Dermis blood vessel endothelial cell (primary cell): ENCODE results near the gene GTF2A1L. TPM values are rescaled to one million over a fixed set of nuclear protein-coding genes. Genes with fewer than 3 reads are reported as not detected.
"Not testable (repeated sequence)": the region's sequence is repeated elsewhere in the genome, so short reads cannot be mapped to it uniquely, and the experiment has no call there.

Experiments
- DNase-seq: peaks from one replicate; pipeline ENCODE4 v3.0.0; 2010
- total RNA-seq: library from RNA; depleted of rRNA; stranded (reverse); fragments of >200 nt; gene quantifications from 2 replicates; pipeline ENCODE4 v1.2.3, GENCODE V29; 2014

The GTF2A1L gene, protein sequence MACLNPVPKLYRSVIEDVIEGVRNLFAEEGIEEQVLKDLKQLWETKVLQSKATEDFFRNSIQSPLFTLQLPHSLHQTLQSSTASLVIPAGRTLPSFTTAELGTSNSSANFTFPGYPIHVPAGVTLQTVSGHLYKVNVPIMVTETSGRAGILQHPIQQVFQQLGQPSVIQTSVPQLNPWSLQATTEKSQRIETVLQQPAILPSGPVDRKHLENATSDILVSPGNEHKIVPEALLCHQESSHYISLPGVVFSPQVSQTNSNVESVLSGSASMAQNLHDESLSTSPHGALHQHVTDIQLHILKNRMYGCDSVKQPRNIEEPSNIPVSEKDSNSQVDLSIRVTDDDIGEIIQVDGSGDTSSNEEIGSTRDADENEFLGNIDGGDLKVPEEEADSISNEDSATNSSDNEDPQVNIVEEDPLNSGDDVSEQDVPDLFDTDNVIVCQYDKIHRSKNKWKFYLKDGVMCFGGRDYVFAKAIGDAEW
- total RNA-seq: 0.09 TPM in 1 of 2 replicates, not detected in the other

DNA sequence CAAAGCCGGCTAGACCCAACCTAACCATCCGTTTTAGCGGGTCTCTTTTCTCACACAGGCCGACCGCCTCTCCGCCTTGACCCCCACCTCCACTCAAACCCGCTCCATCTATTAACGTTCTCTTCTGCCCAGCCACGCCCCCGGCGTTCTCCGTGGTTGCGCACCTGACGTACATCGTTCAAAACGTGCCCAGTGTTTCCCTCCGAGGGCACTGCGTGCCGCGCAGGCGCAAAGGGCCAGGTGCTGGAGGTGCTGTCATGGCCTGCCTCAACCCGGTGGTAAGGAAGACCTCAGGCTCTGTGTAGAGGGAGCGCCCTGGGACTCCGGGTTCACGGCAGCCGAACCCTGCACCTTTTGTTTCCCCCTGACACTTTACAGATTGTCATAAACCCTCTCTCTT, at the start of gene GTF2A1L:
Gene GTF2A1L (plus strand): TSS at position 239 of the 400 bp plus-strand sequence. CDS start 19 bp downstream, at position 258.
- DNase-seq: no peak

DNA sequence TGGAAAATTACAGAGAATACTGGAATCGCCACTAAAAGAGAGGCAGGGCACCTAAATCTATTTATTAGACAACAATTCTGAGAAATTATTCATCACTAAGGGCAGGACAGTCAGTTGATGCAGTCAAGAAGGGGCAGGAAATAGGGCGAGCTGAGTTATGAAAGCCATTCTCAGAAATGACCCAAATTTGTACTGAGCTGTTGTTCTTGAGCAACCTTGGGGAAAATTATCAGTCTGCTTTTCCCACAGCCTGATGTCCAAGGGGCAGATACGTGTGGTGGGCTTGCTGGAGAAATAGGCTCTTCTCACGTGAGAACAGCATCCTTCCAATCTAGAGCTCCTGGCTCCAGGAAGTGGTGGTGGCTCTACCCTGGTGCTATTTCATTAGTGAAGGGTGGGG, 49.1 kb upstream of the GTF2A1L start:
- DNase-seq: no peak

DNA sequence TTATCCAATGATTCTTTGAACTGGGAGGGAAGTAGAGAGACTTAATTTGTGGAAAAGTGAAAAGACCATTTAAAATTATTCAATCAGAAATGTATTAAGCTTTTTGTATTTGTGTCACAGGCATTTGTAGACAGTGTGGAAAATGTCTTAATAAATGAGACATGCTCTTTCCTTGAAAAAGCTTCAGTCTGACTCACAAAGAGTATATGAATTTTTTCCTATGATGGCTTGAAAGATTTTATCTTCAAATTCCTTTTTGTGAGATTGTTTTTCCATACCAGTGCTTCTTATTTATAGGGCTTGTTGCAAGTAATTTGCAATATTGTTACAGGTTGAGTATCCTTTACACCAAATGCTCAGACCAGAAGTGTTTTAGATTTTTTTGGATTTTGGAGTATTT, 48.2 kb upstream of the GTF2A1L start:
- no peak for DNase-seq

DNA sequence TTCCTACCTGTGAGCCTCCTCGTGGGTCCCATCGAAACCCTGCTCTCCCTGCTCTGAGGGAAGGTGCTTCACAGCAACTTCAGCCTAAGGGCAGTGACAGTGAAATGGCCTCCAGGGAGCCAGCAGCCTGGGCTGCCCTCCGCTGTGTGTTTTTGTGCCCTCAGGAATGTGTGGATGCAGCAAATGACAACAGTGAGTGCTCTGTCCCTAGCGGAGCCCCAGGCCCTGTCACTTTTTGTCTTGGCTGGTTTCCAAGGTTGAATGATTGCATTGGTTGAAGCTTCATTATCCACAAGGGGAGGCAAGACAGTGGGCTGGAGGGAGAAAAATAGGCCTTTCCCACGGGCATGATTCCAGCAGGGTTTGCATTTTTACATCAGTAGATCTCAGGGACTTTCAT, 44.8 kb upstream of the GTF2A1L start:
- no peak for DNase-seq

DNA sequence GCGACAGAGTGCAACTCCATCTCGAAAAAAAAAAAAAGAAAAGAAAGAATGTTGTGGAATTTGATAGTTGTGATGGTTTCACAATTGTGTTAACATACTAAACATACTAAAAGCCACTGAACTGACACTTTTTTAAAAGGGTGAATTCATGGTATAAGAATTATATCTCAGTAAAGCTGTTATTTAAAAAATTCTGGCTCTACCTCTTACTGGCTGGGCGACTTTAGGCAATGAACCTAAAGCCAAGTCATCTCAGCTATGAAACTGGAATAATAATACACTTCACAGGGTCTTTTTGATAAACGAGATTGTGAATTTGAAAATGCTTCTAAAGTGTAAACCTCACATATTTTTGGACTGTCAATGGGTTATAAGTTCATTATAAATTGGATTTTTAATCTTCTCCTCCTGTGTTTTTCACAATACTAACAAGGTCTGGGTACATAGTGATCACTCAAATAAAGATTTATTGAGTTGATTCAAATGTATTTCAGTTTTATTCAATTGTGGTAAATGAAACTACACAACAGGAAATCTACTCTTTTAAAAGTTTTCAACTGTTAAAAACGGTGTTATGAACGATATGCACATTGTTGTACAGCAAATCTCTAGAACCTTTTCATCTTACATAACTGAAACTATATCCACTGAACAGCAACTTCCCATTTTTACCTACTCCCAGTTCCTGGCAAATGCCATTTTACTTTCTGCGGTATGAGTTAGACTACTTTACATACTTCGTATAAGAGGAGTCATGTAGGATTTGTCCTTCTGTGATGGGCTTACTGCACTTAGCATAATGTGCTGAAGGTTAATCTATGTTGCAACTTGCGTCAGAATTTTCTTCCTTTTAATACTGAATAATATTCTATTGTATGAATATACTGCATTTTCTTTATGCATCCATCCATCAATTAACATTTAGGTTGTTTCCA, 43.0 kb upstream of the GTF2A1L start:
- no peak for DNase-seq

DNA sequence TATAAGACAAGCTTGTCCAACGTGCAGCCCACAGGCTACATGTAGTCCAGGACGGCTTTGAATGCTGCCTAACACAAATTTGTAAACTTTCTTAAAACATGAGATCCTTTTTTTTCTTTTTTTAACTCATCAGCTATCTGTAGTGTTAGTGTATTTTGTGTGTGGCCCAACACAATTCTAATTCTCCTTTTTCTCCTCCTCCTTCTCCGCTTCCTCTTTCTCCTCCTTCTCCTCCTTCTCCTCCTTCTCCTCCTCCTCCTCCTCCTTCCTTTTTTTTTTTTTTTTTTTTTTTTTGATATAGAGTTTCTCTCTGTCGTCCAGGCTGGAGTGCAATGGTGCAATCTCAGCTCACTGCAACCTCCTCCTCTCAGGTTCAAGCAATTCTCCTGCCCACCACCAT, 39.3 kb upstream of the GTF2A1L start:
- DNase-seq: no peak

DNA sequence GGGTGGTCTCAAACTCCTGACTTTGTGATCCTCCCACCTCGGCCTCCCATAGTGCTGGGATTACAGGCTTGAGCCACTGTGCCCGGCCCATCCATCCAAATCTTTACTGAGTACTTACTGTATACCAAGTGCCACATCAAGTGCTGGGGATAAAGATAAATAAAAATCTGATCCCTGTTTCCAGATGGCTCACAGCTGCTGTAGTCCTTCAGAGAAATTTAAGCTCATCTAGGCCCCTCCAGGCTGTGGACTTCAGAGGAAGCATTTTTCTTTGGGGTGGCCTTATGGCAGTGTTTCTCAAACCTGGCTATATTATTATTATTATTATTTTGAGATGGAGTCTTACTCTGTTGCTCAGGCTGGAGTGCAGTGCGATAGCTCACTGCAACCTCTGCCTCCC, 33.7 kb upstream of the GTF2A1L start:
- DNase-seq: no peak

DNA sequence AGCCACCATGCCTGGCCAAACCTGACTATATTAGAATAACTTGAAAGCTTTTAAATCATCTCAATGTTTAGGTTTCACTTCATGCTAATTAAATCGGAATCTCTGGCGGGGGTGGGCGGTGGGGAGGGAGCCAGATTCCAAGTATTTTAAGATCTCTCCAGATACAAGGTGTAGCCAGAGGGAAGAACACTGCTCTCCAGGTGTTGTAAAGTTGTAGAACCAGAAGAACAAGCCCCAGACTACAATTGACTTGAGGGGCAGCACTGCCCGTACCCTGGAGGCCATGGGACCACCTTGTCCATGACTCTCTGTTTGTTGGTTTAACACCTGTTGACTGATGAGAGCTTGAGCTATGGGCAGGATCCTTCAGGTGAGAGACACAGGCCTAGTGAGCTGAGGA, 33.1 kb upstream of the GTF2A1L start:
- no peak for DNase-seq

DNA sequence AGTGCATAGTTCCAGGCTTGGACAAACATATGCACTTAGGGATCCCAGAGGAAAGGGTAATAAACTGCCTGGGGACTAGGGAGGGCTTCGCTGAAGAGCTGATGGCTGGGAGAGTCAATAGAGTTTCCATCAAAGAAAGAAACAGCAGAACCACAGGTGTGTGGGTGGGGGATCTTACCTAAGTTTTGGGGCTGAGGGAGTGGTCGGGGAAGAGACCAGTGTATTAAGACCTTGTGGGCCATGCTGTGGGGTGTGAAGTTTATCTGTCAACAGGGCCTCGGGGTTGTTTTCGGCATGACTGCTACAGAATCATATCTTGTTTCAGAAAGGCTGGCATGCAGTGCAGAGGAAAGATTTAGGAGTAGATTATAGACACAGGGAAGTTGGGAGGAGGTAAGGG, 31.2 kb upstream of the GTF2A1L start:
- DNase-seq: no peak

DNA sequence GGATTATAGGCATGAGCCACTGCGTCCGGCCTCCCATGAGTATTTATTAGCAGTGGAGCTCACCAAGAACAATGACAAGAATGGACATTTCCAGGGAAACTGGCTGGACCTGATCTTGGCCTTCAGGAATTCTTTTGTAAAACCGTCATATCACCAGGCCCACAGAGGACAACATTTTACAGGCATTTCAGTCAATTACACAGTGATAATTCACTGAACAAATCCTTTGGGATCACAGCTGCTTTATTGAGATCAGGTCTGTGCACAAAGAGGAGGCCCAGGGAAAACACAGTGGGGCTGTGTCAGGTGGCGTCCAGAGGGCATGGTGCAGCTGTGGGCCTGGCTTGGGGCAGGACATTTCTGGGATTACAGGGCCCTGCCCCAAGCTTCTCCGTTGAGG, 30.1 kb upstream of the GTF2A1L start:
- DNase-seq: no peak

DNA sequence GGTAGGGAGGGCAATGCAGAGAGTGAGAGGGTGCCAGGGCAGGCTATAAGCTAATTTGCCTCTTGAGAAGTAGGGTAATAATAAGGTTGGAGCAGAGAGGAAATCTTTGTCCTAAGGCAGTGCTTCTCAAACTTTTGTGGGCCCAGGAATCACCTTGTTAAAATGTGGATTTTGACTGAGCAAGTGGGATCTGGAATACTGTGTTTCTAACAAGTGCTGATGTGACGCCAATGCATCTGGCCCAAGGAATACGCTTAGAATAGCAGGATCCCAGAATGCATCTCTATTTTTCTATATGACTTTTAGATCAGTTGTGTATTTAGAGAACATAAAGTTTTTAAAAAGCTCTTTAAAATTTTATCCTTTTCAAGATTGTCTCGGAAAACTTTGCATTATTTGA, 29.7 kb upstream of the GTF2A1L start:
- DNase-seq: no peak

DNA sequence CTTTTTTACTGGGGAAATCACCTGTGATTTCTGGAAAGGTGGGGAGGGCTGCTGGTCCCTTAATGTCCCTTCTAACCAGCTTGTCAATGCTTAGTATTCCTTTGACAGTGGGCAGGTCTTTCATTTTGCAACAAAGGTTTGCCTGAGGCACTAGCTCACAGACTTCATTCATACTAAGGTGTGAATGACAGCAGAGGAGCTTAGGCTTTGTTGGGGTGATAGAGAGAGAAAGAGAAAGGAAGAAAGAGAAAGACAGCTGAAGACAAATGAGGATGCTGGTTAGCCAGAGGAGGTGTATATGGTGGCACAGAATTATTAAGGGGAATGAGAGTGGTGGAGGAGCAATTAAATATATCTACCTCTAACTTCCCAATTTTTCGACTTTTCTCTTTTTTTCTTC, 28.9 kb upstream of the GTF2A1L start:
- DNase-seq: no peak

DNA sequence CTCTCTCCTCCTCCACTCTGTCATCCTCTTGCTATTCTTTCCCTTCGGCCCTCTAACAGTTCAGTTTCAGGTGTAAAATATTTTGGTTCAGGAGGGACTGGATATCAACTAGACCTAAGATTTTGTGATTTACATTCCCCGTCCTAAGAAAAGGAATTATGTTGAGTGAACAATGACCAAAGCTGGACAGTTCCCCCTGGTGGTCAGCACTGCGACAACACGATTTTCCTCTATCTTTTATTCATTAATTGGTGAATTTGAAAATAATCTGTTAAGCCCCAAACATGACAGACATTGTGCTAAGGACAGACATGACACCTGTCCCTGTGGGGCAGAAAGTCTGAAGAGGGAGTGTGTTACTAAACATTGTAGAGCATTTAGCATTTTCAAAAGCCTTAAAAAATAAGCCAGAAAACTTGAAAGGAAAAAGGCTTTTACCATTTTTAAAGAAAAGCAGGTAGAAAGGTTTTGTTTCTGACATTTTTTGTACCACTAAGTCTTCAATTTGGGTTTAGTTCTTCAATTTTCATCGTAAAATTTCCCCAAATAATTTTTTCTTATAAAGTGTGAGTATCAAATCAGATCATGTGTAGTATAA, 28.4 kb upstream of the GTF2A1L start:
- DNase-seq: peak; percentile 73

DNA sequence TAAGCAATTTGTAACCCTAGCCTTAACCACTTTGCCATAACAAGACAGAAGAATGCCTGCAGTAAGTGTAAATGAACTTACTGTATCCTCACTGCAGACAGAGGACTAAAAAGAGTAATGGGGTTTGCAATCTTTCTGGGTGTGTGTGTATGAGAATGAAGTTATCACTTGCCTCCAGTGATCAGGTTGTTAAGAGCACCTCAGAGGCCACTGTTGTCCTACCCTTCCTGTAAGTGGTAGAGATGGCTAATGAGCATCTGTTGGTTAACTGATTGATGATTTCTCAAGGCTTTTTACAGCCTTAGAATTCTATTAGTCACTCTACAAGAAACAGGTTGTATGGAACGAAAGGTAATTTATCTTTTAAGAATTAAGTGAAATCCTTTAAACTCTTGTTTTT, 27.6 kb upstream of the GTF2A1L start:
- DNase-seq: no peak

DNA sequence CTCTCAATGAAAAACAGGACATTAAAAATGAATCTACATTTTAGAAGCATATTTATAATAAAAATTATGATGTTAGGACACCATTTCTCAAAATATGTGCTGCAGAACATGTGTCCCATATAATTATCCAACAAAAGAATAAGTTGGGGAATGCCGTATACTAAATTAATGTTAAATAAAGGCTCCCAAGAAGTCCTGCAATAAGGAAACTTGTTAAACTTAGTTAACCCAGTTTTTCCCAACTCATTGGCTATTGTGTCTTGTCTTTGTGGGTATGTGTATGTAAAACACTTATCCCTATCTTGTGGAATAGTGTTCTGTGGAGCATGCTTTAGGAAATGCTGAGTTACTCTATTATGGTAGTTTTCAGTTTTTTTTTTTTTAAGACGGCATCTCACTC, 25.6 kb upstream of the GTF2A1L start:
- DNase-seq: no peak

DNA sequence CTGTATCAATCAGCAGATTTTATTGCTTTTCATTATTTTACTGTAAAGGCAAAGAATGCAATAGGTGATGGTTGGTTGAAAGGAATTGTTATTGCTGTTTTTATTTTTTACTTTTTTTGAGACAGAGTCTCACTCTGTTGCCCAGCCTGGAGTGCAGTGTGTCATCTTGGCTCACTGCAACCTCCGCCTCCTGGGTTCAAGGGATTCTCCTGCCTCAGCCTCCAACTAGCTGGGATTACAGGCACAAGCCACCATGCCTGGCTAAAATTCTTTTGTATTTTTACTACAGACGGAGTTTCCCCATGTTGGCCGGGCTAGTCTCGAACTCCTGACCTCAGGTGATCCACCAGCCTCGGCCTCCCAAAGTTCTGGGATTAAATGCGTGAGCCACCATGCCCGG, 20.9 kb upstream of the GTF2A1L start:
- DNase-seq: not testable (repeated sequence)

DNA sequence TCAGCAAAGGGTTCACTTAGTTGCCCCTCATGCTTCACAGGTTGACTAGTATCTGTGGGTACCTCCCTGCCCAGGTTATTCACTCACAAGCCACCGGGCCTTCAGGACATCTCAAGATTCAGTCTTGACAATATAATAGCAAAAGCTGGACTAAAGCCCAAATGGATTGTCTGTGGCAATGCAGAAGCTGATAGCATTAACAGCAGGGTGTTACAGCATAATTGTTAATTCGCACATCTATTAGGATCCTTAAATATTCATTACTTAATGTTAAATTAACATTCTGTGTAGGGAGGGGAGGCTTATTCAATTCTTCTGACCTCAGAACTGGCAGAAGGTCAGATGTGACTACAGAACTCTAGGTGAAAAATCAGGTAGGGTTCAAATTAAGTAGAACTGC, 20.2 kb upstream of the GTF2A1L start:
- DNase-seq: no peak

DNA sequence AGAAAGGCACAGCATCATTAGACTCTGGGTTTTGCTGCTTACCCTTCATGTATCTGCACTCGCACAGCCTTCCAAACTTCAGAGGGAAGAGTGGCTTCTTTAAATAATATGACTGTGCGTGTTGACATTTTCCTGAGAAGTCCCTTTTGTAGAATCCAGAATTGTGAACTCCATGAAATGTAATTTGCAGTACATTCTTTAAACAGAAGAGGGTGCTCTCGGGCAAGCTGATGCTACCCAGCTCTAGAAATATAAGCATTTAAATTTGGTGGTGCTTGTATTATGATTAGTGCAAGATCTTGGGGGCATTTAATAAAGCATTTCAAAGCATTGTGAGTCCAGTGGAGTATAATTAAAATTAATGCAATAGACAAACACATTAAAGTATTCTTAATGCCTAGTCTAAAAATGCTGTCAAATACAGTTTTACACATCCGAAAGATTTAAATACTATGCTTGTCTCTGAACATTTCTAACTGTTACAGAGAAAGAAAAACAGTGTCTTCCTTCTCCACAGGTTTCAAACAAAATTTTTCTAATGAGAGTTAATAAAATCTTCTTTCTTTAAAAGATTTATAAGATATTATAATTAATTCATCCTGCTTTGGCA, 17.3 kb upstream of the GTF2A1L start:
- peak; percentile 62 for DNase-seq

DNA sequence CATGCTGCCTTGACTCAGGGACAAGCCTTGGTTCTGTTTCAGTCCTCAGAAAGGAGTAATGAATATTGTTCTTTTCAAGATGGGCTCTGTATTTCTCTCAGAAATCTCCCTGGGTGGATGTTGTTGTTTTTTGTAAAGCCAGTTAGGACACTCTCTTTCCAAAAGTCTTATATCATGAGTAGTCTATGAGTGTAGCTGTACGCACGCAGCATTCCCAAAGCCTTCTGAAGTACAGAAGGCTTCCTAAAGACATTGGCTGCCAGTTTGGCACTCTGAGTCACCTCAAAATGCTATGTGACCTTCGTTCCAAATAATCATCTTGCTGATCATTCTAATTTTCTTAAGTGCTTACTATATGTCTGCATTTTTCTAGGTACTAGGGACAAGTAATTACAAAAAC, 16.7 kb upstream of the GTF2A1L start:
- DNase-seq: no peak

DNA sequence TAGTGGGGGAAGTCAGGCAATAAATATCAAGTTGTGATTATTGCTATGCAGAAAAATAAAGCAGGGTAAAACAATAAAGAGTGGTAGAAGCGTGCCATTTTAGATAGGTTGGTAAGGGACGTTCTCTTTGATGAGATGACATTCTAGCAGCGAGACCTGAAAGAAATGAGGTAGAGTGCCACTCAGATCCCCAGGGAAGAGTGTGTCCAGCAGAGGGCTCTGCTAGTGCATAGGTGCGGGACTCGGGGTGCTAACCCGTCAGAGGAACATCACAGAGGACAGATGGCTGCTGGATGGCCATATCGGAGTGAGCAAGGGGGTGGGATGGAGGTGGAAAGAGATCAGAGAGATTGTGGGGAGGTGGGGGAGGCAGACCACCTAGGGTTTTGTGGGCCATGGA, 16.3 kb upstream of the GTF2A1L start:
- DNase-seq: no peak

DNA sequence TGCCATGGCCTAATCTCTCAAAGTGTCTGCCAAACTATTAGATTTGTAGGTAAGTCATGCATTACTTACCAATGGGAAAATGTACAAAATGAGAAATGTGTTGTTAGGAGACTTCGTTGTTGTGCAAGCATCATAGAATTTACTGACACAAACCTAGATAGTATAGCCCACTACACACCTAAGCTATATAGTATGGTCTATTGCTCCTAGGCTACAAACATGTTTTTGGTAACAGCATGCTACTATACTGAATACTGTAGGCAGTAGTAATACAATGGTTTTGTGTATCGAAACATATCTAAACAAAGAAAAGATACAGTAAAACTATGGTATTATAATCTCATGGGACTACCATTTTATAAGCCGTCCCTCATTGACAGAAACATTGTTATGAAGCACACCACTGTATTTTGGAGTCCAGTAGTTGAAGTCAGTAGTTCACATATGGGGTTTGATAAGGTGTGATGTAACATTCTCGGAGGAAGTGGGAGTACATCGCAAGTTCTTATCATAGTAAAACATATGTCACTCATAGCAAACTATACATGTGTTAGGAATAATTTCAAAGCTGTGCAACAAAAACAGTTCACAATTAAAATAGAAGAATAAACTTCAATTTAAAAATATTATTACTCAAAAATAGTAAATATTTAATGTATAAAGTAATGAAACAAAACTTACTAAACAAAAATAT, 12.0 kb upstream of the GTF2A1L start:
- DNase-seq: no peak
